PFSK-1 (cell line): Measurements from ENCODE around the gene SORBS2.

Experiments
- FOXP2 ChIP-seq: optimal IDR thresholded peaks from 2 replicates; pipeline ENCODE3; 2011; ENCODE audit warnings: borderline replicate concordance, control low read depth, inconsistent platforms; ENCODE audit not compliant: insufficient read depth; ENCODE audit errors: extremely low read length, extremely low read depth
- POLR2AphosphoS5 ChIP-seq: IDR thresholded peaks from 2 replicates; pipeline ENCODE4 v1.6.1; 2012; ENCODE audit warnings: low read depth, mild to moderate bottlenecking, control low read depth, low read length, moderate library complexity
- REST ChIP-seq, 2 experiments: IDR thresholded peaks; 2 replicates each; pipeline versions ENCODE4 v1.6.1 to v1.8.0; 2011 to 2012; ENCODE audit warnings: low read depth in 2 of 2, low read length in 2 of 2, control low read depth in 1 of 2, inconsistent platforms in 1 of 2, mild to moderate bottlenecking in 1 of 2, moderate library complexity in 1 of 2; ENCODE audit not compliant: insufficient read depth in 1 of 2
- SIN3A ChIP-seq: IDR thresholded peaks from 2 replicates; pipeline ENCODE4 v1.6.1; 2012; ENCODE audit warnings: mild to moderate bottlenecking, low read length, moderate library complexity, borderline replicate concordance; ENCODE audit not compliant: insufficient read depth
- TAF1 ChIP-seq: IDR thresholded peaks from 2 replicates; pipeline ENCODE4 v1.6.1; 2012; ENCODE audit warnings: low read length, control low read depth, borderline replicate concordance; ENCODE audit not compliant: insufficient read depth

DNA sequence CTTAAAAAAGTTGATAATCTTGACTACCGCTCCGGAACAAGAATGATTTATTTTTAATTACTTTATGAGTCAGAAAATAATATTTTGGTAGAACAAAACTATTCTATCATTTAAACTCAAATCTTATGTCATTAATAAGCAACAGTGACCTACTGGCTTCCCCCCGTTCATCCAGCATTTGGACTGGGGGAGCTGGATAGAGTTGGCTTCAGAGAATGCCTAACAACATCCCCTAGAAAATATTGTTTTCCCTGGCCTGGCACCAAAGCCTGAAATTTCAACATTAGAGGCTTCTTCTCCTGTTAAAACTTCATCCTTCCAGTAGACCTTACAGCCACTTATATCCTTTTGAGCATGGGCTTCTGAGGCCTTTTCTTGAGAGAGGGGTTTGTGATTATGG is 221.0 kb downstream of the SORBS2 start:
- TF ChIP-seq REST (IDR thresholded peaks at IDR 0.05; ENCODE audit: insufficient read depth in 1 of 2, low read depth in 2 of 2, low read length in 2 of 2) (no peak), POLR2AphosphoS5 (no peak), SIN3A (no peak), TAF1 (no peak), FOXP2 (no peak)
